ENCODE data around the gene NUDT5. TPM values are rescaled to one million over a fixed set of nuclear protein-coding genes. Genes with fewer than 3 reads are reported as not detected.

The NUDT5 gene
- total RNA-seq, 1 experiment from 2014 or later: 119 TPM

GRCh38 chr10:12196531-12197211 is 980 bp upstream of the NUDT5 start:
- DNase-seq (ENCODE audit: low spot score) (no peak), ATAC-seq (no peak)
- Mint-ChIP-seq H3K36me3 (peaks cover 33% of the 10 kb centered on the region), H3K27me3 (ENCODE audit: low read depth) (no peaks in the 10 kb centered on the region), H3K27ac (peak overlapping the region; percentile 98), H3K4me1 (peaks cover 22% of the 10 kb centered on the region), H3K4me3 (peak overlapping the region; percentile 91), H3K9me3 (no peaks in the 10 kb centered on the region)
- ChIA-PET POLR2A (interaction anchor here (0.9 to 1.2 kb wide), 2 partner anchors 127 to 153 kb away, joined by 4 to 10 read pairs; no protein-coding TSS in a partner anchor), CTCF (interaction anchor here (0.5 to 1.2 kb wide), 5 partner anchors 18 to 1121 kb away, joined by 3 to 5 read pairs (median 3); partner anchors contain the start of gene UPF2)
- TF ChIP-seq MXD4 (CRISPR knock-in tag; IDR thresholded peaks at IDR 0.05; ENCODE audit: borderline replicate concordance) (no peak), NFE2L1 (CRISPR knock-in tag; IDR thresholded peaks at IDR 0.05) (0 out of 2 replicates have a peak, but pooled peaks have one; percentile 6)

GRCh38 chr10:12195281-12195602 is 449 bp downstream of the NUDT5 start:
- DNase-seq (ENCODE audit: low spot score): no peak
- TF ChIP-seq ZNF121 (CRISPR knock-in tag; IDR thresholded peaks at IDR 0.05) (no peak), SOX15 (CRISPR knock-in tag; IDR thresholded peaks at IDR 0.05) (no peak), MXD4 (CRISPR knock-in tag; IDR thresholded peaks at IDR 0.05; ENCODE audit: borderline replicate concordance) (no peak), ARID4B (CRISPR knock-in tag; IDR thresholded peaks at IDR 0.05; ENCODE audit: borderline replicate concordance) (no peak), GTF2I (CRISPR knock-in tag; conservative IDR thresholded peaks at IDR 0.05) (no peak), HMGXB4 (CRISPR knock-in tag; IDR thresholded peaks at IDR 0.05) (no peak)
- TF ChIP-seq, protein P1, sequence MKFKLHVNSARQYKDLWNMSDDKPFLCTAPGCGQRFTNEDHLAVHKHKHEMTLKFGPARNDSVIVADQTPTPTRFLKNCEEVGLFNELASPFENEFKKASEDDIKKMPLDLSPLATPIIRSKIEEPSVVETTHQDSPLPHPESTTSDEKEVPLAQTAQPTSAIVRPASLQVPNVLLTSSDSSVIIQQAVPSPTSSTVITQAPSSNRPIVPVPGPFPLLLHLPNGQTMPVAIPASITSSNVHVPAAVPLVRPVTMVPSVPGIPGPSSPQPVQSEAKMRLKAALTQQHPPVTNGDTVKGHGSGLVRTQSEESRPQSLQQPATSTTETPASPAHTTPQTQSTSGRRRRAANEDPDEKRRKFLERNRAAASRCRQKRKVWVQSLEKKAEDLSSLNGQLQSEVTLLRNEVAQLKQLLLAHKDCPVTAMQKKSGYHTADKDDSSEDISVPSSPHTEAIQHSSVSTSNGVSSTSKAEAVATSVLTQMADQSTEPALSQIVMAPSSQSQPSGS (CRISPR knock-in tag; IDR thresholded peaks at IDR 0.05; ENCODE audit: borderline replicate concordance, low read depth): no peak
- TF ChIP-seq, protein P2, sequence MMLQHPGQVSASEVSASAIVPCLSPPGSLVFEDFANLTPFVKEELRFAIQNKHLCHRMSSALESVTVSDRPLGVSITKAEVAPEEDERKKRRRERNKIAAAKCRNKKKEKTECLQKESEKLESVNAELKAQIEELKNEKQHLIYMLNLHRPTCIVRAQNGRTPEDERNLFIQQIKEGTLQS (CRISPR knock-in tag; conservative IDR thresholded peaks at IDR 0.05): no peak
- TF ChIP-seq, protein P3, sequence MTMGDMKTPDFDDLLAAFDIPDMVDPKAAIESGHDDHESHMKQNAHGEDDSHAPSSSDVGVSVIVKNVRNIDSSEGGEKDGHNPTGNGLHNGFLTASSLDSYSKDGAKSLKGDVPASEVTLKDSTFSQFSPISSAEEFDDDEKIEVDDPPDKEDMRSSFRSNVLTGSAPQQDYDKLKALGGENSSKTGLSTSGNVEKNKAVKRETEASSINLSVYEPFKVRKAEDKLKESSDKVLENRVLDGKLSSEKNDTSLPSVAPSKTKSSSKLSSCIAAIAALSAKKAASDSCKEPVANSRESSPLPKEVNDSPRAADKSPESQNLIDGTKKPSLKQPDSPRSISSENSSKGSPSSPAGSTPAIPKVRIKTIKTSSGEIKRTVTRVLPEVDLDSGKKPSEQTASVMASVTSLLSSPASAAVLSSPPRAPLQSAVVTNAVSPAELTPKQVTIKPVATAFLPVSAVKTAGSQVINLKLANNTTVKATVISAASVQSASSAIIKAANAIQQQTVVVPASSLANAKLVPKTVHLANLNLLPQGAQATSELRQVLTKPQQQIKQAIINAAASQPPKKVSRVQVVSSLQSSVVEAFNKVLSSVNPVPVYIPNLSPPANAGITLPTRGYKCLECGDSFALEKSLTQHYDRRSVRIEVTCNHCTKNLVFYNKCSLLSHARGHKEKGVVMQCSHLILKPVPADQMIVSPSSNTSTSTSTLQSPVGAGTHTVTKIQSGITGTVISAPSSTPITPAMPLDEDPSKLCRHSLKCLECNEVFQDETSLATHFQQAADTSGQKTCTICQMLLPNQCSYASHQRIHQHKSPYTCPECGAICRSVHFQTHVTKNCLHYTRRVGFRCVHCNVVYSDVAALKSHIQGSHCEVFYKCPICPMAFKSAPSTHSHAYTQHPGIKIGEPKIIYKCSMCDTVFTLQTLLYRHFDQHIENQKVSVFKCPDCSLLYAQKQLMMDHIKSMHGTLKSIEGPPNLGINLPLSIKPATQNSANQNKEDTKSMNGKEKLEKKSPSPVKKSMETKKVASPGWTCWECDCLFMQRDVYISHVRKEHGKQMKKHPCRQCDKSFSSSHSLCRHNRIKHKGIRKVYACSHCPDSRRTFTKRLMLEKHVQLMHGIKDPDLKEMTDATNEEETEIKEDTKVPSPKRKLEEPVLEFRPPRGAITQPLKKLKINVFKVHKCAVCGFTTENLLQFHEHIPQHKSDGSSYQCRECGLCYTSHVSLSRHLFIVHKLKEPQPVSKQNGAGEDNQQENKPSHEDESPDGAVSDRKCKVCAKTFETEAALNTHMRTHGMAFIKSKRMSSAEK (CRISPR knock-in tag; IDR thresholded peaks at IDR 0.05; ENCODE audit: borderline replicate concordance): no peak
- TF ChIP-seq, protein P4, sequence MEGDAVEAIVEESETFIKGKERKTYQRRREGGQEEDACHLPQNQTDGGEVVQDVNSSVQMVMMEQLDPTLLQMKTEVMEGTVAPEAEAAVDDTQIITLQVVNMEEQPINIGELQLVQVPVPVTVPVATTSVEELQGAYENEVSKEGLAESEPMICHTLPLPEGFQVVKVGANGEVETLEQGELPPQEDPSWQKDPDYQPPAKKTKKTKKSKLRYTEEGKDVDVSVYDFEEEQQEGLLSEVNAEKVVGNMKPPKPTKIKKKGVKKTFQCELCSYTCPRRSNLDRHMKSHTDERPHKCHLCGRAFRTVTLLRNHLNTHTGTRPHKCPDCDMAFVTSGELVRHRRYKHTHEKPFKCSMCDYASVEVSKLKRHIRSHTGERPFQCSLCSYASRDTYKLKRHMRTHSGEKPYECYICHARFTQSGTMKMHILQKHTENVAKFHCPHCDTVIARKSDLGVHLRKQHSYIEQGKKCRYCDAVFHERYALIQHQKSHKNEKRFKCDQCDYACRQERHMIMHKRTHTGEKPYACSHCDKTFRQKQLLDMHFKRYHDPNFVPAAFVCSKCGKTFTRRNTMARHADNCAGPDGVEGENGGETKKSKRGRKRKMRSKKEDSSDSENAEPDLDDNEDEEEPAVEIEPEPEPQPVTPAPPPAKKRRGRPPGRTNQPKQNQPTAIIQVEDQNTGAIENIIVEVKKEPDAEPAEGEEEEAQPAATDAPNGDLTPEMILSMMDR (IDR thresholded peaks at IDR 0.05): no peak
- POLR2A ChIA-PET: interaction anchor here (1.2 kb wide), 1 partner anchor 152 kb away, joined by 4 read pairs; no protein-coding TSS in a partner anchor
- Mint-ChIP-seq H3K9me3 (no peaks in the 10 kb centered on the region), H3K4me1 (peaks cover 24% of the 10 kb centered on the region), H3K4me3 (peak overlapping the region; percentile 91), H3K27me3 (ENCODE audit: low read depth) (no peaks in the 10 kb centered on the region), H3K36me3 (peaks cover 27% of the 10 kb centered on the region), H3K27ac (peak overlapping the region; percentile 98)
- CTCF ChIA-PET: interaction anchor here (0.9 to 1.2 kb wide), 4 partner anchors 19 to 707 kb away, joined by 3 to 5 read pairs (median 3); partner anchors contain the start of gene UPF2
- peak; percentile 7 for ATAC-seq
